HG03108 (cell line): ENCODE results near the gene CLIP1.
"Not testable (repeated sequence)": the region's sequence is repeated elsewhere in the genome, so short reads cannot be mapped to it uniquely, and the experiment has no call there.

ENCODE experiments used
- ATAC-seq: cut with Tn5 transposase; IDR thresholded peaks from one replicate; pipeline ENCODE4 v1.9.1; 2021; ENCODE audit warnings: moderate library complexity; ENCODE audit not compliant: unreplicated experiment

The CLIP1 gene

GRCh38 chr12:122399254-122399591 lies 23.2 kb downstream of the CLIP1 start:
- no peak for ATAC-seq

GRCh38 chr12:122397981-122398380 lies 24.5 kb downstream of the CLIP1 start:
- not testable (repeated sequence) for ATAC-seq

- no peak for ATAC-seq
Measured at GRCh38 chr12:122395319-122395718, 27.1 kb downstream of the CLIP1 start.

GRCh38 chr12:122394626-122395194 lies 27.8 kb downstream of the CLIP1 start:
- no peak for ATAC-seq

GRCh38 chr12:122393817-122394216 lies 28.7 kb downstream of the CLIP1 start:
- no peak for ATAC-seq

GRCh38 chr12:122392411-122392810 lies 30.1 kb downstream of the CLIP1 start:
- no peak for ATAC-seq

GRCh38 chr12:122389677-122390076 lies 32.8 kb downstream of the CLIP1 start:
- ATAC-seq, result no peak

GRCh38 chr12:122387887-122388286 lies 34.6 kb downstream of the CLIP1 start:
- ATAC-seq, result no peak

GRCh38 chr12:122385171-122386016 lies 37.1 kb downstream of the CLIP1 start:
- no peak for ATAC-seq

- ATAC-seq, result no peak
Measured at GRCh38 chr12:122382919-122383350, 39.5 kb downstream of the CLIP1 start.

GRCh38 chr12:122381021-122381420 lies 41.4 kb downstream of the CLIP1 start:
- ATAC-seq, result no peak

GRCh38 chr12:122376751-122377150 lies 45.7 kb downstream of the CLIP1 start:
- ATAC-seq, result not testable (repeated sequence)

- ATAC-seq, result no peak
Measured at GRCh38 chr12:122374707-122375106, 47.8 kb downstream of the CLIP1 start.

- no peak for ATAC-seq
Measured at GRCh38 chr12:122371475-122372045, 50.9 kb downstream of the CLIP1 start.

- ATAC-seq, result no peak
Measured at GRCh38 chr12:122368361-122369073, 54.0 kb downstream of the CLIP1 start.

GRCh38 chr12:122367632-122368031 lies 54.8 kb downstream of the CLIP1 start:
- ATAC-seq, result not testable (repeated sequence)

GRCh38 chr12:122366685-122367475 lies 55.6 kb downstream of the CLIP1 start:
- no peak for ATAC-seq

- not testable (repeated sequence) for ATAC-seq
Measured at GRCh38 chr12:122365226-122365625, 57.2 kb downstream of the CLIP1 start.

- ATAC-seq, result no peak
Measured at GRCh38 chr12:122363782-122364181, 58.7 kb downstream of the CLIP1 start.

- no peak for ATAC-seq
Measured at GRCh38 chr12:122362755-122363154, 59.7 kb downstream of the CLIP1 start.

- ATAC-seq, result not testable (repeated sequence)
Measured at GRCh38 chr12:122358403-122358802, 64.1 kb downstream of the CLIP1 start.
